Nephron progenitor cell (in vitro differentiated cells): ENCODE results near the gene KCNMA1.

Experiments
- DNase-seq: peaks from one replicate; pipeline ENCODE4 v3.0.0; 2021
- H3K27ac Mint-ChIP-seq: 2 replicates; pipeline ENCODE4 v1.8.0; 2021; ENCODE audit warnings: mild to moderate bottlenecking, moderate library complexity, mixed read lengths
- H3K27me3 Mint-ChIP-seq: 2 replicates; pipeline ENCODE4 v1.8.0; 2021; ENCODE audit warnings: mild to moderate bottlenecking, low read depth, mixed read lengths; ENCODE audit not compliant: poor library complexity
- H3K36me3 Mint-ChIP-seq: 2 replicates; pipeline ENCODE4 v1.8.0; 2021; ENCODE audit warnings: low read depth, mixed read lengths
- H3K4me1 Mint-ChIP-seq: 2 replicates; pipeline ENCODE4 v1.8.0; 2021; ENCODE audit warnings: mixed read lengths
- H3K4me3 Mint-ChIP-seq: 2 replicates; pipeline ENCODE4 v1.8.0; 2021; ENCODE audit warnings: mild to moderate bottlenecking, moderate library complexity, mixed read lengths
- H3K9me3 Mint-ChIP-seq: 2 replicates; pipeline ENCODE4 v1.8.0; 2021; ENCODE audit warnings: mild to moderate bottlenecking, moderate library complexity, mixed read lengths
- CTCF ChIP-seq: fragments of 200-600 bp; sonication (generic); IDR thresholded peaks from 2 replicates; pipeline ENCODE4 v1.5.0; 2021; ENCODE audit warnings: antibody characterized with exemption

Gene KCNMA1

GRCh38 chr10:77681839-77682238, 44.2 kb upstream of the KCNMA1 start:
- Mint-ChIP-seq H3K27me3 (peaks cover 21% of the 10 kb centered on the region), H3K27ac (no peak overlapping the region), H3K4me1 (peaks cover 24% of the 10 kb centered on the region), H3K36me3 (no peaks in the 10 kb centered on the region), H3K4me3 (no peak overlapping the region), H3K9me3 (peaks cover 5% of the 10 kb centered on the region)
- DNase-seq: no peak
- no peak for TF ChIP-seq CTCF

DNA sequence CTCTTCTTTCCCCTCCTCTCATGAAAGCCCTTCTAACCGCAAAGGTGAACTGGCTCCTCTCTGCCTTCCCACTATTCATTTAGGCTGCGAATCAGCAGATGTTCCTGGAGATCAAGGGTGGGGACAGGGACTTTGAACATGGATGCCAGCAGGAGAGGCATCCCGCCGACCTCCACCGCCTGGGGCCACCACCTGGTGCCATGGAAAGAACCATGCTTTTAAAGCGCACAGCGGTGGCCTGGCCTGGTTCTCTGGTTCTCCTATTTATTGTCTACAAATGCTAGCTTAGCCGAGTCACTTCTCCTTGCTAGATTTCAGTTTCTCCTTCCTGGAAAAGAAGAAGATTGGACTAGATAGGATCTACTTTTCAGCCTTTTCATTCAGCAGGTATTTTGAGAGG, 43.2 kb upstream of the KCNMA1 start:
- no peak overlapping the region for H3K27ac Mint-ChIP-seq
- peaks cover 14% of the 10 kb centered on the region for H3K4me1 Mint-ChIP-seq
- H3K36me3 Mint-ChIP-seq: no peaks in the 10 kb centered on the region
- peaks cover 21% of the 10 kb centered on the region for H3K27me3 Mint-ChIP-seq
- H3K9me3 Mint-ChIP-seq: peaks cover 5% of the 10 kb centered on the region
- no peak overlapping the region for H3K4me3 Mint-ChIP-seq
- no peak for TF ChIP-seq CTCF
- no peak for DNase-seq

DNA sequence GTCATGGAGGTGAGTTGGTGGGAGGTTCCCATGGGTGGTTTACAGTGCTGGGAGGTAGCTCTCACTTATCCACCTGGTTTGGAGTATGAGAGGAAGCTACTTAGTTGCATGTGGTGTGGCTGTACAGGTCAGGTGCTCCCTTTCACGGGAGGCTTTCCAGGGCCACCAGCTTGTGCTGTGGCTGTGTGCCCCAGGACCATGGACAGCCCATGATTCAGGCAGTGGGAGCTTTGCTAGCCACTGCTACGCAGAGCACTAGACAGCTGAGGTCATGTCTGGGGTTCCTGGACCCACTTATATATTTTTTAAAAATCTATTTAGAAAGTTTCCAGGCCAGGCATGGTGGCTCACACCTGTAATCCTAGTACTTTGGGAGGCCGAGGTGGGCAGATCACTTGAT, 42.5 kb upstream of the KCNMA1 start:
- H3K4me3 Mint-ChIP-seq: no peak overlapping the region
- peaks cover 5% of the 10 kb centered on the region for H3K9me3 Mint-ChIP-seq
- H3K27me3 Mint-ChIP-seq: peaks cover 21% of the 10 kb centered on the region
- H3K27ac Mint-ChIP-seq: no peak overlapping the region
- H3K4me1 Mint-ChIP-seq: peaks cover 9% of the 10 kb centered on the region
- no peaks in the 10 kb centered on the region for H3K36me3 Mint-ChIP-seq
- no peak for DNase-seq
- no peak for TF ChIP-seq CTCF

DNA sequence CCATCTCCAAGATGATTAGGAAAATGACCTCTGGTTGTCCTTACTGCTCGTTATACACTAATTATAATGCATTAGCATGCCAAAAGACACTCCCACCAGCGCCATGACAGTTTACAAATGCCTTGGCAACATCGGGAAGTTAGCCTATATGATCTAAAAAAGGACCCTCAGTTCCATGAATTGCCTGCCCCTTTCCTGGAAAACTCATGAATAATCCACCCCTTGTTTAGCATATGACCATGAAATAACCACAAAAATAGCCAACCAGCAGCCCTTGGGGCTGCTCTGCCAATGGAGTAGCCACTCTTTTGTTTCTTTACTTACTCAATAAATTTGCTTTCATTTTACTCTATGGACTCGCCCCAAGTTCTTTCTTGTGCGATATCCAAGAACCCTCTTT, 41.6 kb upstream of the KCNMA1 start:
- H3K4me3 Mint-ChIP-seq: no peak overlapping the region
- H3K4me1 Mint-ChIP-seq: peaks cover 9% of the 10 kb centered on the region
- no peaks in the 10 kb centered on the region for H3K36me3 Mint-ChIP-seq
- peaks cover 5% of the 10 kb centered on the region for H3K9me3 Mint-ChIP-seq
- no peak overlapping the region for H3K27ac Mint-ChIP-seq
- TF ChIP-seq CTCF: no peak
- H3K27me3 Mint-ChIP-seq: peaks cover 21% of the 10 kb centered on the region
- DNase-seq: no peak

DNA sequence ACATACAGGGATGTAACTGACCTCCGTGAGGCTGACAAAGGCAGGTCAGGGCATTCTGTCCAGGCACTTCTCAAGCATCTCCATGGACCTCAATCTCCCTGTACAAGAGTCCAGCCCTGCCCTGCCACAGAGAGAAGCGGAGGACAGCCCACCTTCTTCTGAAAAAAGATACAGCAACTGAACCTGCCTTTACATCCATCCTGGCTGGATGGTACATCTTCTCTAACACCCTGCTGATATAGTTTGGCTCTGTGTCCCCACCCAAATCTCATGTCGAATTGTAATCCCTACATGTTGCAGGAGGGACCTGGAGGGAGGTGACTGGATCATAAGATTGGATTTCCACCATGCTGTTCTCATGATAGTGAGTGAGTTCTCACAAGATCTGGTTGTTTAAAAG, 40.5 kb upstream of the KCNMA1 start:
- Mint-ChIP-seq H3K4me3 (no peak overlapping the region), H3K4me1 (peaks cover 9% of the 10 kb centered on the region), H3K36me3 (no peaks in the 10 kb centered on the region), H3K27ac (no peak overlapping the region), H3K9me3 (peaks cover 5% of the 10 kb centered on the region), H3K27me3 (peaks cover 19% of the 10 kb centered on the region)
- no peak for DNase-seq
- TF ChIP-seq CTCF: no peak

DNA sequence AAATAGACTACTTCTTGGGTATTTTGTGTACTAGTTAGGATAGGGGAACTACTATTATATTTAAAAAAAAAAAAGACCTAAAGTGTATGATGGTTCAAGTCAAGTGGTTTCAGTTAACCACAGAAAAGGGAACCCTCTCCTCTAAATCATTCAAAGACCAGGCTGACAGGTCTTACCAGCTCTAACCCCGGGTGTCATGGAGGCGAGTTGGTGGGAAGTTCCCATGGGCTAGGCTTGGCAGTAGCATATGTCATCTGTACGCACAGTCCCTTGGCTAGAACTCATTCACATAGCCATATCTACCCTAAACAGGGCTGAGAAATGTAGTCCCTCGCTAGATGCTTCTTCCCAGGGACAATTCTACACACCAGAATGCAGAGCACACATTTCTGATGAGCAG, 37.7 kb upstream of the KCNMA1 start:
- no peak for TF ChIP-seq CTCF
- peaks cover 17% of the 10 kb centered on the region for H3K4me1 Mint-ChIP-seq
- H3K36me3 Mint-ChIP-seq: no peaks in the 10 kb centered on the region
- DNase-seq: no peak
- H3K4me3 Mint-ChIP-seq: no peak overlapping the region
- no peak overlapping the region for H3K27ac Mint-ChIP-seq
- peaks cover 18% of the 10 kb centered on the region for H3K27me3 Mint-ChIP-seq
- no peaks in the 10 kb centered on the region for H3K9me3 Mint-ChIP-seq
